GM06990 (cell line): ENCODE measurements around the gene NIN.

Experiments used
- DNase-seq: peaks from one replicate; pipeline ENCODE4 v3.0.0-alpha.2; 2011; ENCODE audit not compliant: insufficient read length; ENCODE audit errors: extremely low read depth
- H3K27me3 ChIP-seq: replicated peaks from 2 replicates; pipeline ENCODE4 v1.6.0; 2011; ENCODE audit warnings: low read length; ENCODE audit not compliant: control insufficient read depth, insufficient read depth
- H3K36me3 ChIP-seq: 2 replicates; pipeline ENCODE4 v1.5.1; 2011; ENCODE audit warnings: low read length; ENCODE audit not compliant: control insufficient read depth, insufficient read depth
- H3K4me3 ChIP-seq: replicated peaks from 2 replicates; pipeline ENCODE4 v1.5.1; 2011; ENCODE audit warnings: low read depth, mild to moderate bottlenecking, control low read depth, low read length
- CTCF ChIP-seq: IDR thresholded peaks from 2 replicates; pipeline ENCODE4 v1.5.1; 2011; ENCODE audit warnings: low read length, control low read depth, mild to moderate bottlenecking, inconsistent platforms; ENCODE audit not compliant: insufficient read depth, poor library complexity, severe bottlenecking

The NIN gene

GRCh38 chr14:50801706-50802105 lies 29.3 kb downstream of the NIN start:
- peaks cover 12% of the 10 kb centered on the region for H3K36me3 ChIP-seq
- no peak for DNase-seq
- TF ChIP-seq CTCF, result no peak

GRCh38 chr14:50800032-50800431 lies 30.9 kb downstream of the NIN start:
- H3K36me3 ChIP-seq, result peaks cover 11% of the 10 kb centered on the region
- TF ChIP-seq CTCF, result no peak
- H3K4me3 ChIP-seq, result no peak overlapping the region
- H3K27me3 ChIP-seq, result no peaks in the 10 kb centered on the region
- DNase-seq, result no peak

More at GRCh38 chr14:50801706-50802105, 29.3 kb downstream of the NIN start:
- no peak overlapping the region for H3K4me3 ChIP-seq
- H3K27me3 ChIP-seq, result no peaks in the 10 kb centered on the region

- DNase-seq, result peak; percentile 56
- no peak for TF ChIP-seq CTCF
- peaks cover 4% of the 10 kb centered on the region; the same call in 1 of the 2 replicates for H3K36me3 ChIP-seq
- H3K4me3 ChIP-seq, result no peak overlapping the region
- H3K27me3 ChIP-seq, result no peaks in the 10 kb centered on the region
Observed at GRCh38 chr14:50798048-50798421, 32.9 kb downstream of the NIN start.

- Histone ChIP-seq H3K36me3 (peaks cover 4% of the 10 kb centered on the region), H3K4me3 (no peak overlapping the region), H3K27me3 (no peaks in the 10 kb centered on the region)
- DNase-seq, result no peak
- TF ChIP-seq CTCF, result no peak
Observed at GRCh38 chr14:50797250-50798047, 33.5 kb downstream of the NIN start.

GRCh38 chr14:50796390-50796789 lies 34.6 kb downstream of the NIN start:
- Histone ChIP-seq H3K27me3 (no peaks in the 10 kb centered on the region), H3K36me3 (peaks cover 4% of the 10 kb centered on the region), H3K4me3 (no peak overlapping the region)
- DNase-seq, result no peak
- no peak for TF ChIP-seq CTCF
